HG03064 (cell line): Measurements from ENCODE around the gene DCLRE1C.
"Not testable (repeated sequence)": the region's sequence is repeated elsewhere in the genome, so short reads cannot be mapped to it uniquely, and the experiment has no call there.

Experiments
- ATAC-seq: cut with Tn5 transposase; IDR thresholded peaks from one replicate; pipeline ENCODE4 v1.9.1; 2021; ENCODE audit warnings: low read depth; ENCODE audit not compliant: unreplicated experiment

Gene DCLRE1C

DNA sequence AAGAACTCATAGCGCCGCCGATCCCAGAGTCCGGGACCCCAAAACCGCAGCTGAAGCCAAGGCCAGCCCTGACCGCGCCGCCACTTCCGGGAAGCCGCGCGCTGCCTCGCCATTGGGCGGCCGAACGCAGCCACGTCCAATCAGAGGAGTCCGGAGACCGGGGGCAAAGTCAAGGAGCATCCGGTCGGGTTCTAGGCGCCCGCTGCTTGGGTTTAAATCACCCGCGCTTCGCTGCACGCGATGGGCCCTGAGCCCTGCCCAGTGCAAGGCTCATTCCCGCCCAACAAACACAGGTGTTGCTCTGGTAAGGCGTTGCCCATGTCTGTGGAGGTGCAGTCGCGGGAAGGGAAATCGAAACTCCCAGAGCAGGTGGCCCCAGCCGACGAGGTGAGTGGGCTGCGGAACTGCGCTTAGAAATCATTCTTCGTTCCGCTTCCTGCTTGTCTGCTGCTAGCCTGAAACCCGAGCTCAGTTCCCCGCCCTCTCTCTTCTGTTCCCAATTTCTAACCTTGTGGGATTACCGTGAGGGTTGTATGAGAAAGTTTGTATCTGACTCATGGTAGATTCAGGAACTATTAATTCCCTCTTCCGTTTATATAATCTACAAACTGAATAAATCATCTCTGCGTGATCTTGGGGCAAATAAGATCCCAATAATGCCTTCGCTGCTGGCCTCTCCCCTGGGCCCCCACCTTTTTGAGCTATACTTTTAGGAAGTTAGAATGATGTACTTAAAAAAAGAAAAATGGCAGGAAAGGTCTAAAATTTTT lies at the start of gene DCLRE1C:
TSS of gene DCLRE1C (minus strand) at position 96 of the 770 bp plus-strand sequence. CDS start at position 10, 86 bp downstream.
- ATAC-seq: peak; percentile 75

DNA sequence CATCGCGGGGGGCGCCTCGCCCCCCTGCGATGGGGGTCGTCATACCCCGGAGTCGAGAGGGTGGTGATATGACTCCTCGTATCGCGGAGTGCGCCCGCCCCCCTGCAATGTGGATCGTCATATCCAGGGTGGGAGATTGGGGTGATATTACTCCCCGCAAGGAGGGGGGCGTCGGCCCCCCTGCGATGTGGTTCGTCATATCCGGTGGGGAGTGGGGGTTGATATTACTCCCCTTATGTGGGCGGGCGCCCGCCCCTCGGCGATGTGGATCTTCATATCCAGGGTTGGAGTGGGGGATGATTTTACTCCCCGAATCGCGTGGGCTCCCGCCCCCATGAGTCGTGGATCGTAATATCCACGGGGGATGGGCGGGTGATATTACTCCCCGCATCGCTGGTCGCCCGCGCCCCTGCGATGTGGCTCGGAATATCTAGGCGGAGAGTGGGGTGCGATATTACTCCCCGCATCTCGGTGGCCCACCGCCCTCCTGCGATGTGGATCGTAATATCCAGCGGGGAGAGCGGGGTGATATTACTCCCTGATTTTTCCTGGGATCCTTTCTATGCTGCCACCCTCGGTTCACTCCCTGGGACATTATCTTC lies 42.2 kb upstream of the DCLRE1C start:
- ATAC-seq: no peak

- ATAC-seq: not testable (repeated sequence)
These were observed 39.9 kb upstream of the DCLRE1C start for GRCh38 chr10:14993500-14994455.

- not testable (repeated sequence) for ATAC-seq
These were observed 38.4 kb upstream of the DCLRE1C start for GRCh38 chr10:14992336-14992735.

DNA sequence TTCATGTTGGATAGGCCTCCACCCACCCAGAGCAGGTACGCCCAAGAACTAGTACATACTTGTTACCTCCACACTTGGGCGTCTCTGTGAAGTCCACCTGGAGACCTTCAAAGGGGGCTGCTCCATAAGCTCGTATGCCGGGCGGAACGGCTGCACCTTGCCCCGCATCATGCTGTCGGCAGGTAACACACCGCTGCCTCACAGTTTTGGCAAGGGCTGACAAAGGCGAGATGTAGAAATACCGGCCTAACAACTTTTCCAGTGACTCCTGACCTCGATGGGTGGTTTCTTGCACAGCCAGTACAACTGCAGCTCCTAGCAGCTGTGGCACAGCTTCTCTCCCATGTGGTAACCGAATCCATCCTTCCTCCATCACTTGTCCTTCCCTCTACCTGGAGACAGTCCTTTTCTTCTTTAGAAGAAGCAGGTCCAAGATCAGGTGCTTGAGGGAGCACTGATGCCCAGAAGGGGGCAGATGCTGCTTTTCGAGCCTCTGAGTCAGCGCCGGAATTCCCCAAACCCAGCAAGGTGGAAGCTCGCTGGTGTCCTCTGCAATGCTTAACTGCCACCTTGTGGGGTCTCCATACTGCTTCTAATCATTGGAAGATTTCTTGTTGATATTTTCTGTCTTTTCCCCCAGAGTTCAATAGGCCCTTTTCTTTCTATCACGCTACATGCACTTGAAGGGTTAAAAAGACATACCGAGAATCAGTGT lies 37.3 kb upstream of the DCLRE1C start:
- ATAC-seq: not testable (repeated sequence)

DNA sequence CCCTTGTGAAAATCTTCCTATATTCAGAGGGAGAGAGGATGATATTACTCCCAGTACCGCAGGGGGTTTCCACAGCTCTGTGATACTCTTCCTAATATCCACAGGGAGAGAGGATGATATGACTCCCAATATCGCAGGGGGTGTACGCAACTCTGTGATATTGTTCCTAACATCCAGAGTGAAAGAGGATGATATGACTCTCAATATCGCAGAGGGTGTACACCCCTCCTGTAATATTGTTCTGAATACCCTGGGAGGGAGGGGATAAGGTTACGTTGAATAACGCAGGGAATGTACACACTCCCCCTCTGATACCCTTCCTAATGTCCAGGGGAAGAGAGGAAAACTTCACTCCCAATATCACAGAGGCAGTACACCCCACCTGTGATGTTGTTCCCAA lies 35.7 kb upstream of the DCLRE1C start:
- not testable (repeated sequence) for ATAC-seq

DNA sequence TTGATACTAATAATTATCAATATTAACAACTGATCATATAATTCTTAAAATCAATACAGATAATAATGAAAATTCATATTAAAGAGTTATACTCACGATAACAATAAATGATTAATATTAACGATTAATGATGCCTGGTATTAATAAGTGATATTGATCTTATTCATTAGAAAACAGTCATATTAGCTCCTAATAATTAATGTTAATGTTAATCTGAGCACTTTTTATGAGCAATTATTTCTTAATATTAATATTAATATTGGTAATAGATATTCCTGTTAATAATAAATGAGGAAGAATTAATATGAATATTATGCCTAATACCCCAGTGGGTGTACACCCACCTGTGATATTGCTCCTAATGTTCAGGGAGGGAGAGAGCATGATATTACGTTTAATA lies 28.8 kb upstream of the DCLRE1C start:
- no peak for ATAC-seq

DNA sequence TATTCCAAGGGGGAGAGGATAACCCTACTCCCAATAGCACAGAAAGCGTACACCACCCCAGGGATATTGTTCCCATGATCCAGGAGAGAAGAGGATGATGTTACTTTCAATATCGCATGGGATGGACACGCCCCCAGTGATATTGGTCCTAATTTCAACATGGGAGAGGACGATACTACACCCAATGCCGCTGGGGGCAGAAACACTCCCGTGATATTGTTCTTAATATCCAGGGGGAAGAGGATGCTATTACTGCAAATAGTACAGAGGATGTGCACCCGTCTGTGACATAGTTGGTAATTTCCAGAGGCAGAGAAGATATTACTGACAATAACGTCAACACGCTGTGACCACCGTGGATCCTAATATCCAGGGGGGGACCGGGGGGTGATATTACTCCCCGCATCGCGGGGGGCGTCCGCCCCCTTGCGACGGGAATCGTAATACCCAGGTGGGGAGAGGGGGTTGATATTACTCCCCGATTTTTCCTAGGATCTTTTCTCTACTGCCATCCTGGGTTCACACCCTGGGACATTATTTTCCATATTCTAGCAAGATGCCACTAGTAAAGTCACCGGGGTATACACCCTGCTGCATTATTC lies 21.9 kb upstream of the DCLRE1C start:
- ATAC-seq: no peak

- not testable (repeated sequence) for ATAC-seq
These were observed 20.5 kb upstream of the DCLRE1C start for GRCh38 chr10:14974153-14974998.

- ATAC-seq: no peak
These were observed 18.1 kb upstream of the DCLRE1C start for GRCh38 chr10:14971867-14972448.

DNA sequence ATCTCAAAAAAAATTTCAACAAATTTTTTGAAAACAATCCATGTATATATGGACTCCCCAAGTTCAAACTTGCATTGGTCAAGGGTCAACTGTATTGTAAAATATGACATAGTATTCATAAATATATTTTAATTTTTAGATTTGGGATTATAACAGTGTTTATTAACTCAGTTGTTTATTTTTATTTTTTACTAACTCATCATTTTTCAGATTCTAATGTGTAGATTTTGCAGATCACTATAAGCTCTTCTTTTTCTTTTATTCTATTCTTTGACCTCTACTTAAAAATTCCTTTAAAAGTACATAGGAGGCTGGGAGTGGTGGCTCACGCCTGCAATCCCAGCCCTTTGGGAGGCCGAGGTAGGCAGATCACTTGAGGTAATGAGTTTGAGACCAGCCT lies 14.0 kb upstream of the DCLRE1C start:
- no peak for ATAC-seq

- ATAC-seq: peak; percentile 75
These were observed 5.5 kb upstream of the DCLRE1C start, which contains the start of gene MEIG1 for GRCh38 chr10:14959221-14960057. Gene MEIG1, plus strand, starts transcription at chr10:14959388. Its CDS starts 7,081 bp downstream, at chr10:14966469.

DNA sequence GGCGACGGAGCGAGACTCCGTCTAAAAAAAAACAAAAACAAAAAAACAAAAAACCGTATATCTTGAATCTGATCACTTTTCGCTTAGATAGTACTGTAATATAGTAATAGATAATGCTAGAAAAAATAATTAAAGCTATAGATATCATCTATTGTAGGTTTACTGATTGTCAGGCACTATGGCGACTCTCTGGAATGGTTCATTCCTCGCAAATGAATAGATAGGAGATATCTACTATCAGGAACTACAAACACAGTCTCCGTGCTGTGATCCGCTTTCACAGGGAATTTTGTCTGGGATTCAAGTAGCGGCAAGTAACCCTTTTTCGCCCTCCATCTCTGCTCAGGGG lies 5.0 kb upstream of the DCLRE1C start:
- no peak for ATAC-seq

DNA sequence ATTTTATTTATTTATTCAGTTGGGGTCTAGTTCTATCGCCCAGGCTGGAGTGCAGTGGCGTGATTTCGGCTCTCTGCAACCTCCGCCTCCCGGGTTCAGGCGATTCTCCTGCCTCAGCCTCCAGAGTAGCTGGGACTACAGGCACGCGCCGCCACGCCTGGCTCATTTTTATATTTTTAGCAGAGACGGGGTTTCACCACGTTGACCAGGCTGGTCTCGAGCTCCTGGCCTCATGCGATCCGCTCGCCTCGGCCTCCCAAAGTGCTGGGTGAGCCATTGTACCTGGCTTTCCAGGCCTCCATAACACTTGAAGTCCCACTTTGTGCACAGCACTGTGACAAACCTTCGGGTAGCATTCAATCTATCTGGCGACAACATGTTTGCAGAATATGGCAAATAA lies 1.0 kb upstream of the DCLRE1C start:
- no peak for ATAC-seq

DNA sequence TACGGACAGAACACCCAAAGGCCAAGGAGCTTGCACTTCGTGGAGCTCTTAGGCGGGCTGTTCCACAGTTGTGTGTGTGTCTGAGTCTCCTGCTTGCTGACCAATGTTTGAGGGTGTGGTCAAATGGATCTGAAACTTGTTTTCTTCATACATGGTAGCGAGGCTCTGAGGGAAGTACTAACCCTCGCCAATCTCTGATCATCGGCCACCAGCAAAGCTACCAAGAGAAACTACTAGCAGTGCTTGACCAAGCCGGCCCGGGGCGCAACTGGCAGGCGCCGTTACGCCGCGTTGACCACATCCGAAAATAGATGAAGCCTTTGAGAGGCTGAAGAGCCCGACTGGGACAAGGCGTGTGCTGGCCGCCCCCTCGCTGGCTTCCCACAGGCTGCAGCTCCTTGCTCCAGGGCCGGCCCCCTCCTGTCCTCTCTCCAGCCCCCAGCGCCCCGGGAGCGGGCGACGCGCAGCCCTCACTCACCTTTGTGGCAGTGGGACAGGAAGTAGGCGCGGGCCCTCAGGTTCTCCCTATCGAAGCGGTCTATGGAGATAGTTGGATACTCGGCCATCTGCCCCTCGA lies 384 bp downstream of the DCLRE1C start:
- peak; percentile 29 for ATAC-seq

GRCh38 chr10:14952851-14953423 lies 959 bp downstream of the DCLRE1C start:
- no peak for ATAC-seq

DNA sequence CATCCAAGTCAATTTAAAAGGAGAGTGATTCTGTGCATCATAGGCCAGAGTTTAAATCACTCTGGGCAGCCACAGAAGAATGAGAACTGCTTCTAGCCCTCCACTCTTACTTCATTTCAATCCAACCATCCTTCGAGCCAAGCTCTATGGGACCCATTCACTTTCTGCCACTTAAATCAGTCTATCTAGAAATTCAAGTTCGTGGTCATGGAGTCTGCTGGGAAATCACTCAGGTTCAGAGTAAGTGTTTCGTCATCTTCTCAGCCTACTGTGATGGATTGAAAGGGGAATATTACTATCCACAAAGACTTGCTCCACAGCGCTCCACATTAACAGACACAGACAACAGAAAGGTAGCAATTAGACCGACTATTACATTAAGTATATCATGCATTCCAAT lies 4.6 kb downstream of the DCLRE1C start:
- ATAC-seq: no peak
